Progenitor cell of endocrine pancreas (in vitro differentiated cells): ENCODE results near the gene FHOD3. TPM values are rescaled to one million over a fixed set of nuclear protein-coding genes. Genes with fewer than 3 reads are reported as not detected.

Experiments used
- DNase-seq: peaks from one replicate; pipeline ENCODE4 v3.0.0; 2021; ENCODE audit warnings: low spot score; ENCODE audit not compliant: unreplicated experiment
- H3K27ac Mint-ChIP-seq: 2 replicates; pipeline ENCODE4 v1.8.0; 2021; ENCODE audit warnings: mild to moderate bottlenecking, moderate library complexity, mixed read lengths
- H3K27me3 Mint-ChIP-seq: 2 replicates; pipeline ENCODE4 v1.8.0; 2021; ENCODE audit warnings: mixed read lengths
- H3K36me3 Mint-ChIP-seq: 2 replicates; pipeline ENCODE4 v1.8.0; 2022; ENCODE audit warnings: mixed read lengths; ENCODE audit not compliant: insufficient read depth
- H3K4me1 Mint-ChIP-seq: 2 replicates; pipeline ENCODE4 v1.8.0; 2021; ENCODE audit warnings: low read depth, mixed read lengths
- H3K4me3 Mint-ChIP-seq: 2 replicates; pipeline ENCODE4 v1.8.0; 2021; ENCODE audit warnings: low read depth, mild to moderate bottlenecking, moderate library complexity, mixed read lengths
- H3K9me3 Mint-ChIP-seq: 2 replicates; pipeline ENCODE4 v1.8.0; 2021; ENCODE audit warnings: low read depth, mixed read lengths
- CTCF ChIP-seq: fragments of 200-600 bp; sonication (generic); IDR thresholded peaks from one replicate; pipeline ENCODE4 v1.5.0; 2021; ENCODE audit warnings: antibody characterized with exemption, mild to moderate bottlenecking; ENCODE audit not compliant: unreplicated experiment
- total RNA-seq: library from RNA; stranded (reverse); gene quantifications from 2 replicates; pipeline ENCODE4 v1.2.1, GENCODE V29; 2021

Gene FHOD3
- total RNA-seq, 1 donor from 2014 or later, result 1.6 TPM

GRCh38 chr18:36387310-36387709, 89.8 kb downstream of the FHOD3 start:
- no peak overlapping the region for H3K4me3 Mint-ChIP-seq
- TF ChIP-seq CTCF, result no peak
- H3K36me3 Mint-ChIP-seq, result no peaks in the 10 kb centered on the region
- DNase-seq, result no peak
- H3K4me1 Mint-ChIP-seq, result peaks cover 7% of the 10 kb centered on the region
- H3K27me3 Mint-ChIP-seq, result no peaks in the 10 kb centered on the region
- no peaks in the 10 kb centered on the region for H3K9me3 Mint-ChIP-seq
- H3K27ac Mint-ChIP-seq, result no peak overlapping the region

- Mint-ChIP-seq H3K27me3 (no peaks in the 10 kb centered on the region), H3K4me1 (no peaks in the 10 kb centered on the region), H3K9me3 (no peaks in the 10 kb centered on the region), H3K36me3 (no peaks in the 10 kb centered on the region), H3K4me3 (no peak overlapping the region), H3K27ac (no peak overlapping the region)
- no peak for TF ChIP-seq CTCF
- DNase-seq, result no peak
These were observed 90.8 kb downstream of the FHOD3 start for GRCh38 chr18:36388310-36388709.

- H3K4me1 Mint-ChIP-seq, result no peaks in the 10 kb centered on the region
- H3K27ac Mint-ChIP-seq, result no peak overlapping the region
- no peak overlapping the region for H3K4me3 Mint-ChIP-seq
- no peaks in the 10 kb centered on the region for H3K9me3 Mint-ChIP-seq
- no peak for DNase-seq
- H3K27me3 Mint-ChIP-seq, result no peaks in the 10 kb centered on the region
- H3K36me3 Mint-ChIP-seq, result no peaks in the 10 kb centered on the region
- no peak for TF ChIP-seq CTCF
These were observed 91.5 kb downstream of the FHOD3 start for GRCh38 chr18:36389027-36389426.

GRCh38 chr18:36389811-36390581, 92.5 kb downstream of the FHOD3 start:
- no peak for DNase-seq
- Mint-ChIP-seq H3K4me3 (no peak overlapping the region), H3K36me3 (no peaks in the 10 kb centered on the region), H3K9me3 (peaks cover 6% of the 10 kb centered on the region), H3K27me3 (no peaks in the 10 kb centered on the region), H3K4me1 (no peaks in the 10 kb centered on the region), H3K27ac (no peak overlapping the region)
- no peak for TF ChIP-seq CTCF

GRCh38 chr18:36391426-36392145, 94.1 kb downstream of the FHOD3 start:
- Mint-ChIP-seq H3K27ac (no peak overlapping the region), H3K27me3 (no peaks in the 10 kb centered on the region), H3K4me3 (no peak overlapping the region)

More at GRCh38 chr18:36391426-36392145, 94.1 kb downstream of the FHOD3 start:
- no peak for TF ChIP-seq CTCF
- peaks cover 9% of the 10 kb centered on the region for H3K9me3 Mint-ChIP-seq
- no peaks in the 10 kb centered on the region for H3K36me3 Mint-ChIP-seq
- no peaks in the 10 kb centered on the region for H3K4me1 Mint-ChIP-seq
- DNase-seq, result no peak
